Panc1 (cell line): ENCODE data around the gene ELK3. TPM values are rescaled to one million over a fixed set of nuclear protein-coding genes. Genes with fewer than 3 reads are reported as not detected.

Experiments used
- ATAC-seq: fragments of 200-7000 bp; cut with Tn5 transposase; 2 replicates; pipeline ENCODE4 v1.9.1; 2020; ENCODE audit warnings: mild to moderate bottlenecking, moderate library complexity
- BruUV-seq: library from RNA; stranded (reverse); fragments of 400-500 nt; replicated peaks from 2 replicates; lab custom pipeline; 2021; lab: Mats Ljungman, UMichigan
- CTCF ChIA-PET: fragments of 300-600 bp; sonication (Branson Sonifier 250); formaldehyde crosslinking; loops from one replicate; lab custom pipeline; 2022; ENCODE audit warnings: antibody characterized with exemption; lab: Charles Lee
- POLR2A ChIA-PET: fragments of 300-600 bp; sonication (Branson Sonifier 250); formaldehyde crosslinking; loops from one replicate; lab custom pipeline; 2022; ENCODE audit warnings: antibody characterized with exemption; lab: Charles Lee
- DNase-seq: peaks from one replicate; pipeline ENCODE4 v3.0.0-alpha.2; 2010; ENCODE audit warnings: low read depth, low spot score
- H3K27ac ChIP-seq: 2 replicates; pipeline ENCODE4 v1.5.1; 2011; ENCODE audit warnings: mild to moderate bottlenecking, low read length, inconsistent platforms
- H3K27me3 ChIP-seq: fragments of 200-500 bp; sonication (Bioruptor generic); 2 replicates; pipeline ENCODE4 v1.6.0; 2014; ENCODE audit warnings: low read length, inconsistent platforms; ENCODE audit not compliant: control insufficient read depth, insufficient read depth
- H3K36me3 ChIP-seq: fragments of 200-500 bp; sonication (Bioruptor generic); 2 replicates; pipeline ENCODE4 v1.5.1; 2014; ENCODE audit warnings: inconsistent platforms, mild to moderate bottlenecking, low read length, moderate library complexity; ENCODE audit not compliant: control insufficient read depth, insufficient read depth
- H3K4me1 ChIP-seq: 2 replicates; pipeline ENCODE4 v1.5.1; 2011; ENCODE audit warnings: inconsistent platforms, mild to moderate bottlenecking, low read length, moderate library complexity; ENCODE audit not compliant: control insufficient read depth, insufficient read depth
- H3K4me3 ChIP-seq, 2 experiments: 2 replicates each; pipeline ENCODE4 v1.5.1; 2011 to 2012; ENCODE audit warnings: low read depth in 2 of 2, low read length in 2 of 2, mild to moderate bottlenecking in 2 of 2, inconsistent platforms in 1 of 2, moderate library complexity in 1 of 2
- H3K9me3 ChIP-seq: fragments of 200-500 bp; sonication (Bioruptor generic); 2 replicates; pipeline ENCODE4 v1.5.1; 2014; ENCODE audit warnings: low read depth, mild to moderate bottlenecking, inconsistent platforms, low read length, moderate library complexity; ENCODE audit not compliant: control insufficient read depth, insufficient read depth
- POLR2AphosphoS5 ChIP-seq: IDR thresholded peaks from 2 replicates; pipeline ENCODE4 v1.6.1; 2012; ENCODE audit warnings: mild to moderate bottlenecking, low read depth, low read length, moderate library complexity
- SIN3A ChIP-seq: IDR thresholded peaks from 2 replicates; pipeline ENCODE4 v1.6.1; 2012; ENCODE audit warnings: low read depth, mild to moderate bottlenecking, low read length, moderate library complexity, borderline replicate concordance; ENCODE audit not compliant: insufficient read depth
- TCF7L2 ChIP-seq: IDR thresholded peaks from 2 replicates; pipeline ENCODE4 v1.6.1; 2011; ENCODE audit warnings: mild to moderate bottlenecking, low read depth, low read length, inconsistent platforms
- in situ Hi-C: cut with HindIII; loops from 2 replicates; pipeline ENCODE4 v1.10.0; 2016; ENCODE audit warnings: low sequenced_read_pairs, low pct_unique_long_range_greater_than_20kb
- intact Hi-C: fragments of 100-400 bp; cut with micrococcal nuclease; formaldehyde crosslinking; loops from one replicate; pipeline ENCODE4 v1.10.0; 2022; ENCODE audit not compliant: unreplicated experiment
- total RNA-seq: library from RNA; stranded (reverse); gene quantifications from one replicate; pipeline ENCODE4 v1.2.1, GENCODE V29; 2021; ENCODE audit not compliant: unreplicated experiment
- TF ChIP-seq, protein P1 (sequence below), 2 experiments: IDR thresholded peaks; 2 replicates each; pipeline ENCODE4 v1.6.1; 2011 to 2012; ENCODE audit warnings: low read depth in 2 of 2, control low read depth in 1 of 2, low read length in 1 of 2, mild to moderate bottlenecking in 1 of 2, moderate library complexity in 1 of 2; ENCODE audit not compliant: insufficient read depth in 1 of 2
- TF ChIP-seq, protein P2 (sequence below): fragments of 450-650 bp; IDR thresholded peaks from 2 replicates; pipeline ENCODE4 v1.5.1; 2017; ENCODE audit warnings: mild to moderate bottlenecking

Gene ELK3
- total RNA-seq, 1 experiment from 2014 or later, result 25.1 TPM

DNA sequence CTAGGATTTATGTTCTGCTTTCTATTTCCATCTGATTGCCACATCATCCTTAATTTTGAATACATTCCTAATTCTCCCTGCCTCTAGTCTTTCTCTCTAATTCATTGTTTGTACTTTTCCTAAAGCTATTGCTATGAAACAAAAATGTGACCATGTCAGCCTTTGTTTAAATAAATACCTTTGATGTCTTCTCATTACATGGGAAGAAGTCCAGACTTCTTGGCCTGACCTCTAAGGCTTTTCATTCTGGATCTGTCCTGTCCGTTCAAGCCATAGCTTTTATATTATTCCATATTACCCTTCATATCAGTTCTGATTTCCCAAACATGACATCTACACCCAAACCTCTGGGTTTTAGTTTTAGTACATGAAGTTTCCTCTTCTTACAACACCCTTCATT lies 114.7 kb downstream of the ELK3 start:
- DNase-seq, result no peak
- Histone ChIP-seq H3K27ac (no peak overlapping the region), H3K4me3 (no peak overlapping the region), H3K27me3 (no peaks in the 10 kb centered on the region), H3K9me3 (no peaks in the 10 kb centered on the region), H3K36me3 (0 out of 2 replicates have a peak, but pooled peaks cover 4% of the 10 kb centered on the region), H3K4me1 (no peaks in the 10 kb centered on the region)
- CTCF ChIA-PET, result no interaction called here
- TF ChIP-seq SIN3A (no peak), TCF7L2 (no peak), POLR2AphosphoS5 (no peak)
- TF ChIP-seq, protein P1, sequence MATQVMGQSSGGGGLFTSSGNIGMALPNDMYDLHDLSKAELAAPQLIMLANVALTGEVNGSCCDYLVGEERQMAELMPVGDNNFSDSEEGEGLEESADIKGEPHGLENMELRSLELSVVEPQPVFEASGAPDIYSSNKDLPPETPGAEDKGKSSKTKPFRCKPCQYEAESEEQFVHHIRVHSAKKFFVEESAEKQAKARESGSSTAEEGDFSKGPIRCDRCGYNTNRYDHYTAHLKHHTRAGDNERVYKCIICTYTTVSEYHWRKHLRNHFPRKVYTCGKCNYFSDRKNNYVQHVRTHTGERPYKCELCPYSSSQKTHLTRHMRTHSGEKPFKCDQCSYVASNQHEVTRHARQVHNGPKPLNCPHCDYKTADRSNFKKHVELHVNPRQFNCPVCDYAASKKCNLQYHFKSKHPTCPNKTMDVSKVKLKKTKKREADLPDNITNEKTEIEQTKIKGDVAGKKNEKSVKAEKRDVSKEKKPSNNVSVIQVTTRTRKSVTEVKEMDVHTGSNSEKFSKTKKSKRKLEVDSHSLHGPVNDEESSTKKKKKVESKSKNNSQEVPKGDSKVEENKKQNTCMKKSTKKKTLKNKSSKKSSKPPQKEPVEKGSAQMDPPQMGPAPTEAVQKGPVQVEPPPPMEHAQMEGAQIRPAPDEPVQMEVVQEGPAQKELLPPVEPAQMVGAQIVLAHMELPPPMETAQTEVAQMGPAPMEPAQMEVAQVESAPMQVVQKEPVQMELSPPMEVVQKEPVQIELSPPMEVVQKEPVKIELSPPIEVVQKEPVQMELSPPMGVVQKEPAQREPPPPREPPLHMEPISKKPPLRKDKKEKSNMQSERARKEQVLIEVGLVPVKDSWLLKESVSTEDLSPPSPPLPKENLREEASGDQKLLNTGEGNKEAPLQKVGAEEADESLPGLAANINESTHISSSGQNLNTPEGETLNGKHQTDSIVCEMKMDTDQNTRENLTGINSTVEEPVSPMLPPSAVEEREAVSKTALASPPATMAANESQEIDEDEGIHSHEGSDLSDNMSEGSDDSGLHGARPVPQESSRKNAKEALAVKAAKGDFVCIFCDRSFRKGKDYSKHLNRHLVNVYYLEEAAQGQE (IDR thresholded peaks at IDR 0.05; ENCODE audit: insufficient read depth in 1 of 2, low read depth in 2 of 2, low read length in 1 of 2), result no peak
- TF ChIP-seq, protein P2, sequence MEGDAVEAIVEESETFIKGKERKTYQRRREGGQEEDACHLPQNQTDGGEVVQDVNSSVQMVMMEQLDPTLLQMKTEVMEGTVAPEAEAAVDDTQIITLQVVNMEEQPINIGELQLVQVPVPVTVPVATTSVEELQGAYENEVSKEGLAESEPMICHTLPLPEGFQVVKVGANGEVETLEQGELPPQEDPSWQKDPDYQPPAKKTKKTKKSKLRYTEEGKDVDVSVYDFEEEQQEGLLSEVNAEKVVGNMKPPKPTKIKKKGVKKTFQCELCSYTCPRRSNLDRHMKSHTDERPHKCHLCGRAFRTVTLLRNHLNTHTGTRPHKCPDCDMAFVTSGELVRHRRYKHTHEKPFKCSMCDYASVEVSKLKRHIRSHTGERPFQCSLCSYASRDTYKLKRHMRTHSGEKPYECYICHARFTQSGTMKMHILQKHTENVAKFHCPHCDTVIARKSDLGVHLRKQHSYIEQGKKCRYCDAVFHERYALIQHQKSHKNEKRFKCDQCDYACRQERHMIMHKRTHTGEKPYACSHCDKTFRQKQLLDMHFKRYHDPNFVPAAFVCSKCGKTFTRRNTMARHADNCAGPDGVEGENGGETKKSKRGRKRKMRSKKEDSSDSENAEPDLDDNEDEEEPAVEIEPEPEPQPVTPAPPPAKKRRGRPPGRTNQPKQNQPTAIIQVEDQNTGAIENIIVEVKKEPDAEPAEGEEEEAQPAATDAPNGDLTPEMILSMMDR, result no peak
- no peak for ATAC-seq
- TSS peak; percentile 34 for BruUV-seq
- POLR2A ChIA-PET, result interaction anchor here (0.6 kb wide), 1 partner anchor 81 kb away, joined by 6 read pairs; no protein-coding TSS in a partner anchor
- intact Hi-C loops (loop anchor here (10.0 kb wide), 1 partner anchor 86 kb away; no protein-coding TSS in a partner anchor), in situ Hi-C loops (no loop called here)

DNA sequence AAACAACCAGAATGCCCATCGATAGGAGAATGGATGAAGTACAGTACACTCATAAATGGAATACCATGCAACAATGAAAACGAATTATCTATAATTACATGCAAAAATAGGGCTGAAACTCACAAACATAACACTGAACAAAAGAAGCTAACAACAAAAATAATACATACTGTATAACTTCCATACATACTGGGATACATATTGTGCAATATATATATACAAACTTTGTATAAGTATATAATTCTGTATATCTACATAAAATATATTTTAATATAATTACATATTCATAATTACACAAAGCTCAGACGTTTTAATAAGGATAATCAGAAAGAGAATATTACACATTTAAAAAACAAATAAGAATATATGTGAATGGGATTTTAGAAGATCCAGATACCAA lies 115.9 kb downstream of the ELK3 start:
- TF ChIP-seq SIN3A (no peak), TCF7L2 (no peak), POLR2AphosphoS5 (no peak)
- TF ChIP-seq, protein P1 (IDR thresholded peaks at IDR 0.05; ENCODE audit: insufficient read depth in 1 of 2, low read depth in 2 of 2, low read length in 1 of 2), result no peak
- TF ChIP-seq, protein P2, result no peak
- 0 out of 2 replicates have a peak, but pooled peaks cover 4% of the 10 kb centered on the region for H3K36me3 ChIP-seq
- in situ Hi-C loops, result no loop called here
- H3K27me3 ChIP-seq, result no peaks in the 10 kb centered on the region
- no peak for DNase-seq
- ChIA-PET POLR2A (interaction anchor here (0.7 kb wide), 1 partner anchor 161 kb away, joined by 5 read pairs; no protein-coding TSS in a partner anchor), CTCF (no interaction called here)
- ATAC-seq, result no peak
- H3K9me3 ChIP-seq, result no peaks in the 10 kb centered on the region
- no TSS peak for BruUV-seq
- intact Hi-C loops, result no loop called here
- no peak overlapping the region for H3K27ac ChIP-seq
- no peak overlapping the region for H3K4me3 ChIP-seq
- H3K4me1 ChIP-seq, result no peaks in the 10 kb centered on the region
